Fibroblast of lung (primary cell): ENCODE results near the gene TLCD1. TPM values are rescaled to one million over a fixed set of nuclear protein-coding genes. Genes with fewer than 3 reads are reported as not detected.

Experiments
- DNase-seq, 2 donors: peaks; one replicate each; pipeline versions ENCODE4 v3.0.0 to v3.0.0-alpha.2; 2010; ENCODE audit warnings: low read depth in 2 of 2
- H2AFZ ChIP-seq: 2 replicates; pipeline ENCODE4 v1.5.1; 2012; ENCODE audit warnings: low read length, control low read depth, inconsistent platforms
- H3K27ac ChIP-seq: 2 replicates; pipeline ENCODE4 v1.5.1; 2011; ENCODE audit warnings: low read length, control low read depth; ENCODE audit not compliant: insufficient read depth
- H3K27me3 ChIP-seq: 2 replicates; pipeline ENCODE4 v1.5.1; 2011; ENCODE audit warnings: mild to moderate bottlenecking, low read length; ENCODE audit not compliant: control insufficient read depth, insufficient read depth
- H3K36me3 ChIP-seq: 2 replicates; pipeline ENCODE4 v1.5.1; 2011; ENCODE audit warnings: low read length; ENCODE audit not compliant: control insufficient read depth, insufficient read depth
- H3K4me1 ChIP-seq: 2 replicates; pipeline ENCODE4 v1.5.1; 2011; ENCODE audit warnings: low read length; ENCODE audit not compliant: control insufficient read depth, insufficient read depth; ENCODE audit errors: extremely low read depth
- H3K4me2 ChIP-seq: 2 replicates; pipeline ENCODE4 v1.5.1; 2011; ENCODE audit warnings: low read length, control low read depth; ENCODE audit not compliant: insufficient read depth; ENCODE audit errors: extremely low read depth
- H3K4me3 ChIP-seq, 4 experiments: fragments of 200-600 bp in 1 of 4; sonication (generic) in 1 of 4; replicated peaks in 1 of 4; 2 replicates each; pipeline ENCODE4 v1.5.1; 2011 to 2016; ENCODE audit warnings: low read length in 4 of 4, low read depth in 3 of 4, mild to moderate bottlenecking in 3 of 4, control low read depth in 2 of 4, inconsistent platforms in 1 of 4, mixed read lengths in 1 of 4; ENCODE audit not compliant: insufficient read depth in 1 of 4; ENCODE audit errors: control extremely low read depth in 1 of 4
- H3K79me2 ChIP-seq: 2 replicates; pipeline ENCODE4 v1.5.1; 2012; ENCODE audit warnings: mild to moderate bottlenecking, low read length, inconsistent platforms; ENCODE audit not compliant: control insufficient read depth, insufficient read depth
- H3K9ac ChIP-seq: 2 replicates; pipeline ENCODE4 v1.5.1; 2011; ENCODE audit warnings: mild to moderate bottlenecking, low read length, control low read depth; ENCODE audit not compliant: insufficient read depth
- H3K9me3 ChIP-seq: 2 replicates; pipeline ENCODE4 v1.5.1; 2012; ENCODE audit warnings: low read depth, low read length; ENCODE audit not compliant: control insufficient read depth, insufficient read depth
- H4K20me1 ChIP-seq: 2 replicates; pipeline ENCODE4 v1.5.1; 2011; ENCODE audit warnings: low read length; ENCODE audit not compliant: control insufficient read depth, insufficient read depth; ENCODE audit errors: extremely low read depth
- CTCF ChIP-seq, 2 donors: IDR thresholded peaks in 1 of 2; conservative IDR thresholded peaks in 1 of 2; 1 replicate in 1 of 2; 2 replicates in 1 of 2; pipeline ENCODE4 v1.5.1; 2011 to 2012; ENCODE audit warnings: low read length in 2 of 2, control low read depth in 1 of 2, inconsistent platforms in 1 of 2, low read depth in 1 of 2, mild to moderate bottlenecking in 1 of 2
- EZH2 ChIP-seq: IDR thresholded peaks from 2 replicates; pipeline ENCODE4 v1.5.1; 2012; ENCODE audit warnings: low read length, control low read depth, mild to moderate bottlenecking; ENCODE audit errors: missing control alignments
- polyA plus RNA-seq, 2 donors: library from polyadenylated mRNA; depleted of rRNA in 1 of 2; stranded (reverse) in 1 of 2; unstranded in 1 of 2; fragments of >200 nt; gene quantifications; 2 replicates each; pipeline ENCODE4 v1.2.1, GENCODE V29; 2011 to 2012; ENCODE audit warnings: missing spikeins in 1 of 2
- total RNA-seq: library from RNA; depleted of rRNA; stranded (reverse); fragments of >200 nt; gene quantifications from 2 replicates; pipeline ENCODE4 v1.2.1, GENCODE V29; 2014

TLCD1 gene
- total and polyA plus RNA-seq, 2 donors (not counting 1 experiment from before 2014, with no cell fraction given): 6.6 to 10.8 TPM

GRCh38 chr17:28714281-28714680 lies 11.8 kb downstream of the TLCD1 start:
- DNase-seq: no peak
- no peak overlapping the region for H3K27ac ChIP-seq
- no peak overlapping the region for H3K4me2 ChIP-seq
- H3K27me3 ChIP-seq: no peaks in the 10 kb centered on the region
- TF ChIP-seq CTCF (conservative IDR thresholded peaks at IDR 0.05 in 1 of 2, IDR thresholded peaks at IDR 0.05 in 1 of 2; ENCODE audit: low read depth in 1 of 2, low read length in 2 of 2) (peak in 1 of 2 donors; percentile 2), EZH2 (no peak)
- no peak overlapping the region for H3K9ac ChIP-seq
- no peak overlapping the region for H3K4me3 ChIP-seq
- H3K9me3 ChIP-seq: no peaks in the 10 kb centered on the region
- H3K36me3 ChIP-seq: peaks cover 27% of the 10 kb centered on the region
- H4K20me1 ChIP-seq: no peaks in the 10 kb centered on the region
- peaks cover 25% of the 10 kb centered on the region for H3K79me2 ChIP-seq
- no peak overlapping the region for H2AFZ ChIP-seq
- H3K4me1 ChIP-seq: peaks cover 16% of the 10 kb centered on the region

- H3K79me2 ChIP-seq: peaks cover 25% of the 10 kb centered on the region
- H3K9ac ChIP-seq: no peak overlapping the region
- H3K4me3 ChIP-seq: no peak overlapping the region
- H4K20me1 ChIP-seq: no peaks in the 10 kb centered on the region
- H3K9me3 ChIP-seq: no peaks in the 10 kb centered on the region
- DNase-seq: no peak
- no peak overlapping the region for H3K27ac ChIP-seq
- H3K36me3 ChIP-seq: peaks cover 27% of the 10 kb centered on the region
- no peak overlapping the region for H3K4me2 ChIP-seq
- peaks cover 9% of the 10 kb centered on the region for H3K4me1 ChIP-seq
- H3K27me3 ChIP-seq: no peaks in the 10 kb centered on the region
- TF ChIP-seq EZH2: no peak
- TF ChIP-seq CTCF (conservative IDR thresholded peaks at IDR 0.05 in 1 of 2, IDR thresholded peaks at IDR 0.05 in 1 of 2; ENCODE audit: low read depth in 1 of 2, low read length in 2 of 2): no peak
- no peak overlapping the region for H2AFZ ChIP-seq
Observed at GRCh38 chr17:28712705-28713415, 13.2 kb downstream of the TLCD1 start.

GRCh38 chr17:28712032-28712704 lies 13.9 kb downstream of the TLCD1 start:
- Histone ChIP-seq H2AFZ (no peak overlapping the region), H3K4me3 (peak overlapping the region in 1 of 4 experiments; percentile 62), H3K9ac (peak overlapping the region; percentile 11), H3K27me3 (no peaks in the 10 kb centered on the region), H3K9me3 (no peaks in the 10 kb centered on the region), H3K27ac (peak overlapping the region; percentile 90), H3K4me2 (peak overlapping the region; percentile 64), H3K36me3 (peaks cover 27% of the 10 kb centered on the region), H3K79me2 (peaks cover 22% of the 10 kb centered on the region), H3K4me1 (peaks cover 9% of the 10 kb centered on the region), H4K20me1 (no peaks in the 10 kb centered on the region)
- TF ChIP-seq EZH2: no peak
- no peak for TF ChIP-seq CTCF (conservative IDR thresholded peaks at IDR 0.05 in 1 of 2, IDR thresholded peaks at IDR 0.05 in 1 of 2; ENCODE audit: low read depth in 1 of 2, low read length in 2 of 2)
- no peak for DNase-seq
